T-helper 22 cell (primary cell): ENCODE measurements around the gene TRPM5.

Source experiments
- DNase-seq: peaks from one replicate; pipeline ENCODE4 v3.0.0-alpha.2; 2020; ENCODE audit warnings: low read depth

The TRPM5 gene

GRCh38 chr11:2402890-2403645 is 41.2 kb downstream of the TRPM5 start:
- no peak for DNase-seq

- DNase-seq: no peak
Observed at GRCh38 chr11:2402106-2402505, 42.2 kb downstream of the TRPM5 start.

- DNase-seq: no peak
Observed at GRCh38 chr11:2401436-2401984, 42.8 kb downstream of the TRPM5 start.

GRCh38 chr11:2400762-2401435 is 43.4 kb downstream of the TRPM5 start:
- no peak for DNase-seq

- peak; percentile 100 for DNase-seq
Observed at GRCh38 chr11:2400069-2400761, 44.1 kb downstream of the TRPM5 start, which contains the start of gene TSSC4. Gene TSSC4 (plus strand): TSS chr11:2400750. CDS start chr11:2402634, 1,884 bp downstream.

- no peak for DNase-seq
Observed at GRCh38 chr11:2399488-2400068, 44.7 kb downstream of the TRPM5 start.

GRCh38 chr11:2398664-2399355 is 45.5 kb downstream of the TRPM5 start:
- no peak for DNase-seq

- no peak for DNase-seq
Observed at GRCh38 chr11:2397005-2397404, 47.3 kb downstream of the TRPM5 start.

GRCh38 chr11:2396471-2396870 is 47.8 kb downstream of the TRPM5 start:
- no peak for DNase-seq

- DNase-seq: no peak
Observed at GRCh38 chr11:2395856-2396255, 48.5 kb downstream of the TRPM5 start.

- no peak for DNase-seq
Observed at GRCh38 chr11:2395211-2395730, 49.0 kb downstream of the TRPM5 start.

GRCh38 chr11:2394818-2395105 is 49.6 kb downstream of the TRPM5 start:
- no peak for DNase-seq
